Endothelial cell of umbilical vein (primary cell): ENCODE results near the gene DPF3.

Source experiments
- EZH2 ChIP-seq: IDR thresholded peaks from 2 replicates; pipeline ENCODE4 v1.6.1; 2012; ENCODE audit warnings: borderline replicate concordance, low read depth, mild to moderate bottlenecking, moderate library complexity, low read length, inconsistent platforms; ENCODE audit not compliant: severe bottlenecking
- FOS ChIP-seq: IDR thresholded peaks from 2 replicates; pipeline ENCODE4 v1.6.1; 2011; ENCODE audit warnings: mild to moderate bottlenecking, low read length, moderate library complexity, borderline replicate concordance; ENCODE audit not compliant: insufficient read depth
- GATA2 ChIP-seq: IDR thresholded peaks from 2 replicates; pipeline ENCODE4 v1.7.0; 2011; ENCODE audit warnings: low read depth, mild to moderate bottlenecking, moderate library complexity, mixed read lengths, low read length; ENCODE audit not compliant: insufficient read length, insufficient read depth
- JUN ChIP-seq: IDR thresholded peaks from 2 replicates; pipeline ENCODE4 v1.6.1; 2011; ENCODE audit warnings: borderline replicate concordance, low read depth; ENCODE audit not compliant: insufficient read length, insufficient read depth
- MAX ChIP-seq: IDR thresholded peaks from 2 replicates; pipeline ENCODE4 v1.6.1; 2011; ENCODE audit not compliant: insufficient read depth, insufficient read length
- MYC ChIP-seq: IDR thresholded peaks from one replicate; pipeline ENCODE4 v1.6.1; 2011; ENCODE audit warnings: mild to moderate bottlenecking, low read depth, low read length
- POLR2A ChIP-seq: IDR thresholded peaks from 2 replicates; pipeline ENCODE4 v1.6.1; 2012; ENCODE audit warnings: low read depth, mild to moderate bottlenecking, control low read depth, low read length
- TF ChIP-seq, protein P1 (sequence below), 2 donors: IDR thresholded peaks; 1 replicate in 1 of 2; 2 replicates in 1 of 2; pipeline ENCODE4 v1.5.1; 2011; ENCODE audit warnings: low read length in 2 of 2, mild to moderate bottlenecking in 2 of 2, moderate library complexity in 2 of 2, control low read depth in 1 of 2, inconsistent platforms in 1 of 2, low read depth in 1 of 2; ENCODE audit not compliant: insufficient read depth in 1 of 2; ENCODE audit errors: extremely low read depth in 1 of 2

DNA sequence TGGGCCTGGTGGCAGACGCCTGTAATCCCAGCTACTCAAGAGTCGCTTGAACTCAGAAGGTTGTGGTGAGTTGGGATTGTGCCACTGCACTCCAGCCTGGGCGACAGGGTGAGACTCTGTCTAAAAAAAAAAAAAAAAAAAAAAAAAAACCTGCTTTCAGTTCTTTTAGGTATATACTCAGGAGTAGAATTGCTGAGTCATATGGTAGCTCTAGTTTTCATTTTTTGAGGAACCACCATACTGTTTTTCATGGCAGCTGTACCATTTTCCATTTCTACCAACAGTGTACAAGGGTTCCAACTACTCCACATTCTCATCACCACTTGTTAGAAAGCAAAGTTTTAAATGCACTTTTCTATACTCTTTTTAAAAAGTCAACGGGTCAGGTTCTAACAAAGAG is 119.8 kb downstream of the DPF3 start:
- TF ChIP-seq, protein P1, sequence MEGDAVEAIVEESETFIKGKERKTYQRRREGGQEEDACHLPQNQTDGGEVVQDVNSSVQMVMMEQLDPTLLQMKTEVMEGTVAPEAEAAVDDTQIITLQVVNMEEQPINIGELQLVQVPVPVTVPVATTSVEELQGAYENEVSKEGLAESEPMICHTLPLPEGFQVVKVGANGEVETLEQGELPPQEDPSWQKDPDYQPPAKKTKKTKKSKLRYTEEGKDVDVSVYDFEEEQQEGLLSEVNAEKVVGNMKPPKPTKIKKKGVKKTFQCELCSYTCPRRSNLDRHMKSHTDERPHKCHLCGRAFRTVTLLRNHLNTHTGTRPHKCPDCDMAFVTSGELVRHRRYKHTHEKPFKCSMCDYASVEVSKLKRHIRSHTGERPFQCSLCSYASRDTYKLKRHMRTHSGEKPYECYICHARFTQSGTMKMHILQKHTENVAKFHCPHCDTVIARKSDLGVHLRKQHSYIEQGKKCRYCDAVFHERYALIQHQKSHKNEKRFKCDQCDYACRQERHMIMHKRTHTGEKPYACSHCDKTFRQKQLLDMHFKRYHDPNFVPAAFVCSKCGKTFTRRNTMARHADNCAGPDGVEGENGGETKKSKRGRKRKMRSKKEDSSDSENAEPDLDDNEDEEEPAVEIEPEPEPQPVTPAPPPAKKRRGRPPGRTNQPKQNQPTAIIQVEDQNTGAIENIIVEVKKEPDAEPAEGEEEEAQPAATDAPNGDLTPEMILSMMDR (IDR thresholded peaks at IDR 0.05; ENCODE audit: extremely low read depth in 1 of 2, insufficient read depth in 1 of 2, low read depth in 1 of 2, low read length in 2 of 2): no peak
- TF ChIP-seq MAX: no peak
- no peak for TF ChIP-seq POLR2A
- TF ChIP-seq MYC: no peak
- TF ChIP-seq EZH2: no peak
- TF ChIP-seq FOS: no peak
- TF ChIP-seq GATA2: no peak
- TF ChIP-seq JUN: no peak
